OCI-LY3 (cell line): ENCODE measurements around the gene DAPP1.
A peak's percentile ranks its signal among the peaks of the same experiment; 100 is the strongest.

Source experiments
- EZH2phosphoT487 ChIP-seq: fragments of 200-600 bp; shearing (Covaris generic); IDR thresholded peaks from 2 replicates; pipeline ENCODE4 v1.6.1; 2018; ENCODE audit warnings: antibody characterized with exemption, mixed run types, low read depth
- TF ChIP-seq, protein P1 (sequence below): fragments of 200-600, 300-600 bp; sonication (generic); IDR thresholded peaks from 2 replicates; pipeline ENCODE4 v1.5.1; 2014; ENCODE audit warnings: antibody characterized with exemption, low read length, low read depth

DNA sequence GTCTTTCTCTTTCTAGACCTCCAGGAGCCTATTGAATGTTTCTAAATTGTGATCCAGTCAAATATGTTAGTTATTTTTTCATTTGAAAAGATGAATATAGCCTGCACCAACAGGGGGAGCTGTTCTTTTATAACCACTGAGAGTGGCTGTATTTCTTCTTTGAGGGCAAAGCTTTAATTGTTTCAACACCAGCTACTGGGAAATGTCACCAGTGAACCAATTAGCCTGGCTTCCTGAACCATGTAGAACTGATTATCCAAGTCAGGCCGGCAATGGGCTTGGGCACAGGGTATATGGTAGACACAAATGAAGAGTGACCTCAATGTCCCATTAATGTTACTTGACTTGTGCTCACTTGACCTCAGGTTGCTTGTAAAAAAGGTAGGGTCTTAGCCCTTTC, 4.8 kb upstream of the DAPP1 start:
- TF ChIP-seq, protein P1, sequence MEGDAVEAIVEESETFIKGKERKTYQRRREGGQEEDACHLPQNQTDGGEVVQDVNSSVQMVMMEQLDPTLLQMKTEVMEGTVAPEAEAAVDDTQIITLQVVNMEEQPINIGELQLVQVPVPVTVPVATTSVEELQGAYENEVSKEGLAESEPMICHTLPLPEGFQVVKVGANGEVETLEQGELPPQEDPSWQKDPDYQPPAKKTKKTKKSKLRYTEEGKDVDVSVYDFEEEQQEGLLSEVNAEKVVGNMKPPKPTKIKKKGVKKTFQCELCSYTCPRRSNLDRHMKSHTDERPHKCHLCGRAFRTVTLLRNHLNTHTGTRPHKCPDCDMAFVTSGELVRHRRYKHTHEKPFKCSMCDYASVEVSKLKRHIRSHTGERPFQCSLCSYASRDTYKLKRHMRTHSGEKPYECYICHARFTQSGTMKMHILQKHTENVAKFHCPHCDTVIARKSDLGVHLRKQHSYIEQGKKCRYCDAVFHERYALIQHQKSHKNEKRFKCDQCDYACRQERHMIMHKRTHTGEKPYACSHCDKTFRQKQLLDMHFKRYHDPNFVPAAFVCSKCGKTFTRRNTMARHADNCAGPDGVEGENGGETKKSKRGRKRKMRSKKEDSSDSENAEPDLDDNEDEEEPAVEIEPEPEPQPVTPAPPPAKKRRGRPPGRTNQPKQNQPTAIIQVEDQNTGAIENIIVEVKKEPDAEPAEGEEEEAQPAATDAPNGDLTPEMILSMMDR, result peak; percentile 85
- no peak for TF ChIP-seq EZH2phosphoT487
